HepG2 (cell line): Measurements from ENCODE around the gene ATP6V0A1. TPM values are rescaled to one million over a fixed set of nuclear protein-coding genes. Genes with fewer than 3 reads are reported as not detected.

Experiments
- ATAC-seq: fragments of 200-7000 bp; cut with Tn5 transposase; 3 replicates; pipeline ENCODE4 v1.9.1; 2020; ENCODE audit warnings: mild to moderate bottlenecking, moderate library complexity
- BruUV-seq: library from RNA; stranded (reverse); fragments of 400-500 nt; replicated peaks from 2 replicates; lab custom pipeline; 2021; lab: Mats Ljungman, UMichigan
- CTCF ChIA-PET: fragments of 300-600 bp; formaldehyde crosslinking; extraction: SDS; loops from one replicate; lab custom pipeline; 2021; ENCODE audit warnings: low total read pairs, inconsistent platforms, low intra/inter-chr PET ratio; lab: Yijun Ruan, JAX
- POLR2A ChIA-PET: fragments of 350-600 bp; sonication (Branson Sonifier 250); formaldehyde crosslinking; loops from one replicate; lab custom pipeline; 2020; ENCODE audit warnings: antibody characterized with exemption, inconsistent platforms; lab: Yijun Ruan, JAX
- DNase-seq: peaks from one replicate; pipeline ENCODE4 v3.0.0-alpha.2; 2015; ENCODE audit warnings: low spot score
- FAIRE-seq: peaks from 3 replicates; lab custom pipeline; 2011; peaks lifted over from hg19 to GRCh38; lab: Jason Lieb, UNC
- H2AFZ ChIP-seq: one replicate; pipeline ENCODE4 v1.6.1; 2011; ENCODE audit warnings: low read length, inconsistent platforms
- H3K27ac ChIP-seq: fragments of 300-600 bp; 3 replicates; pipeline ENCODE4 v1.8.0; 2011; ENCODE audit warnings: mixed run types, mild to moderate bottlenecking, mixed read lengths, low read length, inconsistent platforms; ENCODE audit not compliant: insufficient read depth; ENCODE audit errors: extremely low read length
- H3K27me3 ChIP-seq, 2 experiments: fragments of 200-600 bp in 1 of 2; 2 replicates in 1 of 2; 3 replicates in 1 of 2; pipeline versions ENCODE4 v1.6.0 to v1.8.0; 2011; ENCODE audit warnings: low read length in 2 of 2, mild to moderate bottlenecking in 2 of 2, moderate library complexity in 2 of 2, inconsistent platforms in 1 of 2; ENCODE audit not compliant: insufficient read depth in 2 of 2, control insufficient read depth in 1 of 2
- H3K36me3 ChIP-seq, 2 experiments: fragments of 200-600 bp in 1 of 2; replicated peaks in 1 of 2; 2 replicates in 1 of 2; 3 replicates in 1 of 2; pipeline versions ENCODE4 v1.5.1 to v1.8.0; 2011; ENCODE audit warnings: low read length in 2 of 2, inconsistent platforms in 1 of 2; ENCODE audit not compliant: insufficient read depth in 2 of 2, control insufficient read depth in 1 of 2
- H3K4me1 ChIP-seq: 2 replicates; pipeline ENCODE4 v1.5.1; 2012; ENCODE audit warnings: low read length, inconsistent platforms; ENCODE audit not compliant: insufficient read depth
- H3K4me2 ChIP-seq: 2 replicates; pipeline ENCODE4 v1.6.0; 2011; ENCODE audit warnings: low read depth, low read length, inconsistent platforms
- H3K4me3 ChIP-seq, 3 experiments: fragments of 200-600 bp in 1 of 3; sonication (generic), shearing (Covaris generic) in 1 of 3; replicated peaks in 1 of 3; 2 replicates each; pipeline ENCODE4 v1.5.1; 2011 to 2016; ENCODE audit warnings: low read length in 3 of 3, inconsistent platforms in 2 of 3, low read depth in 2 of 3, mild to moderate bottlenecking in 2 of 3, control low read depth in 1 of 3, mixed read lengths in 1 of 3; ENCODE audit not compliant: insufficient read depth in 1 of 3
- H3K79me2 ChIP-seq: one replicate; pipeline ENCODE4 v1.6.1; 2011; ENCODE audit warnings: low read length, inconsistent platforms; ENCODE audit not compliant: insufficient read depth
- H3K9ac ChIP-seq: 2 replicates; pipeline ENCODE4 v1.6.0; 2011; ENCODE audit warnings: mild to moderate bottlenecking, low read depth, low read length, inconsistent platforms; ENCODE audit not compliant: insufficient read depth
- H3K9me3 ChIP-seq: 2 replicates; pipeline ENCODE4 v1.5.1; 2012; ENCODE audit warnings: mild to moderate bottlenecking, low read length
- H4K20me1 ChIP-seq: 2 replicates; pipeline ENCODE4 v1.6.0; 2011; ENCODE audit warnings: inconsistent platforms, mild to moderate bottlenecking, low read length, moderate library complexity; ENCODE audit not compliant: insufficient read depth
- BHLHE40 ChIP-seq: IDR thresholded peaks from 2 replicates; pipeline ENCODE4 v1.6.1; 2011; ENCODE audit warnings: low read length, improper control_type of control experiment
- FOXO4 ChIP-seq: sonication (generic); formaldehyde crosslinking; conservative IDR thresholded peaks from 2 replicates; pipeline ENCODE4 v1.8.1; 2023; ENCODE audit warnings: missing genetic modification reagents
- HNF1A ChIP-seq, 2 experiments: sonication (generic) in 1 of 2; formaldehyde crosslinking in 1 of 2; IDR thresholded peaks; 2 replicates each; pipeline versions ENCODE4 v1.4.0 to v1.6.1; 2016 to 2020; ENCODE audit warnings: borderline replicate concordance in 1 of 2, low read depth in 1 of 2, mild to moderate bottlenecking in 1 of 2, missing genetic modification reagents in 1 of 2
- JDP2 ChIP-seq: sonication (generic); formaldehyde crosslinking; IDR thresholded peaks from 2 replicates; pipeline ENCODE4 v1.8.1; 2022; ENCODE audit warnings: missing genetic modification reagents, borderline replicate concordance
- MYC ChIP-seq: sonication (generic); formaldehyde crosslinking; IDR thresholded peaks from 2 replicates; pipeline ENCODE4 v1.9.0; 2021; ENCODE audit warnings: missing genetic modification reagents, borderline replicate concordance
- MYNN ChIP-seq: sonication (generic); formaldehyde crosslinking; IDR thresholded peaks from 2 replicates; pipeline ENCODE4 v1.4.0; 2020; ENCODE audit warnings: mild to moderate bottlenecking, low read depth, missing genetic modification reagents
- SIX1 ChIP-seq: sonication (generic); formaldehyde crosslinking; IDR thresholded peaks from 2 replicates; pipeline ENCODE4 v1.4.0; 2020; ENCODE audit warnings: missing genetic modification reagents, borderline replicate concordance
- SOX13 ChIP-seq, 3 experiments: fragments of 450-650 bp in 1 of 3; sonication (generic) in 1 of 3; formaldehyde crosslinking in 1 of 3; IDR thresholded peaks in 2 of 3; conservative IDR thresholded peaks in 1 of 3; 2 replicates each; pipeline versions ENCODE4 v1.5.0 to v1.6.1; 2016 to 2020; ENCODE audit warnings: antibody characterized with exemption in 1 of 3, mild to moderate bottlenecking in 1 of 3, missing compliant biosample characterization in 1 of 3, missing genetic modification reagents in 1 of 3, moderate library complexity in 1 of 3
- SOX5 ChIP-seq: IDR thresholded peaks from 2 replicates; pipeline ENCODE4 v1.6.1; 2016; ENCODE audit warnings: borderline replicate concordance
- ZBED4 ChIP-seq: sonication (generic); formaldehyde crosslinking; IDR thresholded peaks from 2 replicates; pipeline ENCODE4 v1.4.0; 2020; ENCODE audit warnings: missing genetic modification reagents, borderline replicate concordance
- ZC3H13 ChIP-seq: sonication (generic); formaldehyde crosslinking; IDR thresholded peaks from 2 replicates; pipeline ENCODE4 v1.8.1; 2023; ENCODE audit warnings: mild to moderate bottlenecking, missing genetic modification reagents, moderate library complexity
- ZKSCAN1 ChIP-seq: fragments of 150-350 bp; IDR thresholded peaks from 2 replicates; pipeline ENCODE4 v1.6.1; 2014; ENCODE audit warnings: low read length
- ZMYM3 ChIP-seq: sonication (generic); formaldehyde crosslinking; IDR thresholded peaks from 2 replicates; pipeline ENCODE4 v1.5.1; 2020; ENCODE audit warnings: mild to moderate bottlenecking, missing genetic modification reagents
- ZNF205 ChIP-seq: IDR thresholded peaks from 2 replicates; pipeline ENCODE4 v1.6.1; 2018; ENCODE audit warnings: missing biosample characterization, missing genetic modification reagents
- WGBS: methylation state at CpG from one replicate; pipeline ENCODE4 v1.1.6; 2017; ENCODE audit warnings: low lambda C conversion rate; 5-methylcytosine and 5-hydroxymethylcytosine counted together
- in situ Hi-C: cut with HindIII; loops from 2 replicates; pipeline ENCODE4 v1.10.0; 2017; ENCODE audit warnings: low pct_unique_long_range_greater_than_20kb; ENCODE audit not compliant: extremely low pct_ligation_motif_present
- intact Hi-C: fragments of 100-400 bp; cut with micrococcal nuclease; formaldehyde crosslinking; loops from one replicate; pipeline ENCODE4 v1.10.0; 2022; ENCODE audit not compliant: unreplicated experiment
- polyA plus RNA-seq, 8 experiments: library from polyadenylated mRNA; depleted of rRNA in 3 of 8; stranded (reverse) in 7 of 8; unstranded in 1 of 8; fragments of >200 nt; fragmentation: Illumina TruSeq in 4 of 8; extraction: Trizol in 4 of 8; gene quantifications; 2 replicates each; pipeline versions ENCODE4 v1.2.1 to v1.2.3, GENCODE V29; 2011 to 2016; ENCODE audit warnings: low read depth in 4 of 8, missing spikeins in 1 of 8, mixed read lengths in 1 of 8; ENCODE audit not compliant: insufficient read depth in 1 of 8
- total RNA-seq, 5 experiments: library from RNA; depleted of rRNA; stranded (reverse); fragments of >200 nt; fragmentation: Illumina TruSeq; extraction: Trizol; gene quantifications; 2 replicates each; pipeline ENCODE4 v1.2.3, GENCODE V29; 2016; ENCODE audit warnings: low read depth in 1 of 5

Gene ATP6V0A1
- total and polyA plus RNA-seq, 2 of the 13 experiments (the other 11 are each of a cell fraction or from before 2014, with no cell fraction given): 27.9 to 54.1 TPM

GRCh38 chr17:42488032-42488431 is 29.4 kb downstream of the ATP6V0A1 start (continued):
- TF ChIP-seq BHLHE40: no peak
- TF ChIP-seq JDP2: no peak
- no peak for TF ChIP-seq FOXO4 (CRISPR knock-in tag)
- no peak for TF ChIP-seq SIX1 (CRISPR knock-in tag)

DNA sequence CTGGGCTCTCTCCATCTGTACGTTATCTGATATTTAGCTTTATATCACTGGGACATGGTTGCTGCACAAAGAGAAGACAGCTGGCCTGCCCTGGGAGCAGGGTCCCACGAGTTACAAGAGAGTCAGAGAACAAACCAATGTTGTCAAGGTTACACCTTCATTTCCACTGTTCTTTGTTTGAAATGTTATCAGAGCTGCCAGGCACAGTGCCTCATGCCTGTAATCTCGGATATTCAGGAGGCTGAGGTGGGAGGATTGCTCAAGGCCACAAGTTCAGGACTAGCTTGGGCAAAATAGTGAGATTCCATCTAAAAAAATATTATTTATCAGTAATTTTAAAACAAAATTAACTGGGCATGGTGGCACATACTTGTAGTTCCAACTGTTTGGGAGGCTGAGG is 34.6 kb downstream of the ATP6V0A1 start:
- no peaks in the 10 kb centered on the region for H3K9me3 ChIP-seq
- no peak overlapping the region for H3K4me3 ChIP-seq
- ChIA-PET CTCF (no interaction called here), POLR2A (no interaction called here)
- in situ Hi-C loops (no loop called here), intact Hi-C loops (no loop called here)
- no peak overlapping the region for H3K9ac ChIP-seq
- peak; percentile 58 for FAIRE-seq
- H3K79me2 ChIP-seq: no peaks in the 10 kb centered on the region
- no peak overlapping the region for H3K4me2 ChIP-seq
- BruUV-seq: no TSS peak
- peaks cover 41 to 80% of the 10 kb centered on the region in 2 experiments; a peak in 4 of 5 replicates for H3K36me3 ChIP-seq
- 58% methylated on average over 3 of the region's 3 CpGs for WGBS
- peak; percentile 62 for DNase-seq
- H3K4me1 ChIP-seq: peaks cover 16% of the 10 kb centered on the region
- H3K27ac ChIP-seq: peak overlapping the region; percentile 35
- no peak overlapping the region for H2AFZ ChIP-seq
- H3K27me3 ChIP-seq: no peaks in the 10 kb centered on the region; a peak in 1 of 5 replicates
- ATAC-seq: peak; percentile 77
- H4K20me1 ChIP-seq: no peaks in the 10 kb centered on the region
- TF ChIP-seq SOX13 (IDR thresholded peaks at IDR 0.05): no peak
- TF ChIP-seq SOX13 (CRISPR knock-in tag; conservative IDR thresholded peaks at IDR 0.05 in 1 of 2, IDR thresholded peaks at IDR 0.05 in 1 of 2): peak in 1 of 2 experiments; percentile 73; a peak in 2 of 4 replicates
- no peak for TF ChIP-seq MYC
- TF ChIP-seq ZBED4 (CRISPR knock-in tag): no peak
- TF ChIP-seq ZKSCAN1: no peak
- TF ChIP-seq SOX5 (CRISPR knock-in tag): peak; percentile 53; the same call in 1 of the 2 replicates
- no peak for TF ChIP-seq ZC3H13 (CRISPR knock-in tag)
- TF ChIP-seq HNF1A (IDR thresholded peaks at IDR 0.05; ENCODE audit: low read depth): no peak
- TF ChIP-seq HNF1A (CRISPR knock-in tag; IDR thresholded peaks at IDR 0.05; ENCODE audit: borderline replicate concordance): no peak
- no peak for TF ChIP-seq MYNN (CRISPR knock-in tag)
- peak; percentile 69; the same call in 1 of the 2 replicates for TF ChIP-seq ZMYM3
- no peak for TF ChIP-seq ZNF205
